H9 (cell line): ENCODE results near the gene SLC4A5. TPM values are rescaled to one million over a fixed set of nuclear protein-coding genes. Genes with fewer than 3 reads are reported as not detected.

Source experiments
- DNase-seq: peaks from one replicate; pipeline ENCODE4 v3.0.0-alpha.2; 2017
- H2AFZ ChIP-seq: one replicate; pipeline ENCODE4 v1.6.1; 2013; ENCODE audit warnings: mild to moderate bottlenecking, low read length, control low read depth, moderate library complexity
- H2AK5ac ChIP-seq: 2 replicates; pipeline ENCODE4 v1.6.1; 2013; ENCODE audit warnings: low read length, control low read depth, mixed read lengths; ENCODE audit not compliant: insufficient read length
- H2BK120ac ChIP-seq: one replicate; pipeline ENCODE4 v1.6.1; 2013; ENCODE audit warnings: low read depth, mild to moderate bottlenecking, low read length, control low read depth, inconsistent platforms; ENCODE audit not compliant: poor library complexity, severe bottlenecking
- H2BK12ac ChIP-seq: 2 replicates; pipeline ENCODE4 v1.6.1; 2013; ENCODE audit warnings: low read length, control low read depth, mixed read lengths, low read depth; ENCODE audit not compliant: insufficient read length
- H2BK15ac ChIP-seq: 2 replicates; pipeline ENCODE4 v1.6.1; 2013; ENCODE audit warnings: low read depth, low read length, control low read depth
- H2BK20ac ChIP-seq: one replicate; pipeline ENCODE4 v1.6.1; 2013; ENCODE audit warnings: low read depth, mild to moderate bottlenecking, low read length, control low read depth, inconsistent platforms; ENCODE audit not compliant: poor library complexity, severe bottlenecking
- H2BK5ac ChIP-seq: 2 replicates; pipeline ENCODE4 v1.6.1; 2013; ENCODE audit warnings: low read length, control low read depth, mixed read lengths; ENCODE audit not compliant: insufficient read length
- H3K14ac ChIP-seq: 2 replicates; pipeline ENCODE4 v1.6.1; 2013; ENCODE audit warnings: low read length, control low read depth; ENCODE audit not compliant: insufficient read depth
- H3K18ac ChIP-seq: 2 replicates; pipeline ENCODE4 v1.6.1; 2013; ENCODE audit warnings: low read depth, mild to moderate bottlenecking, mixed read lengths, low read length, control low read depth; ENCODE audit not compliant: insufficient read length
- H3K23ac ChIP-seq: 2 replicates; pipeline ENCODE4 v1.6.1; 2013; ENCODE audit warnings: low read length, control low read depth, mixed read lengths, low read depth; ENCODE audit not compliant: insufficient read length
- H3K23me2 ChIP-seq: 2 replicates; pipeline ENCODE4 v1.6.1; 2013; ENCODE audit warnings: low read depth, mild to moderate bottlenecking, mixed read lengths, low read length, control low read depth; ENCODE audit not compliant: insufficient read length, poor library complexity, severe bottlenecking
- H3K27ac ChIP-seq: 2 replicates; pipeline ENCODE4 v1.5.1; 2013; ENCODE audit warnings: low read length, control low read depth, mixed read lengths, low read depth; ENCODE audit not compliant: insufficient read length
- H3K27me3 ChIP-seq: 2 replicates; pipeline ENCODE4 v1.6.1; 2013; ENCODE audit warnings: low read length, control low read depth, inconsistent platforms; ENCODE audit not compliant: insufficient read depth
- H3K4ac ChIP-seq: 2 replicates; pipeline ENCODE4 v1.6.1; 2013; ENCODE audit warnings: low read depth, mild to moderate bottlenecking, control low read depth, inconsistent platforms, low read length, moderate library complexity
- H3K4me1 ChIP-seq: 2 replicates; pipeline ENCODE4 v1.6.1; 2013; ENCODE audit warnings: low read length, control low read depth, inconsistent platforms; ENCODE audit not compliant: insufficient read depth
- H3K4me2 ChIP-seq: 2 replicates; pipeline ENCODE4 v1.6.1; 2013; ENCODE audit warnings: low read length, control low read depth, mixed read lengths; ENCODE audit not compliant: insufficient read length, insufficient read depth
- H3K56ac ChIP-seq: 2 replicates; pipeline ENCODE4 v1.6.1; 2013; ENCODE audit warnings: low read depth, mild to moderate bottlenecking, mixed read lengths, low read length, control low read depth; ENCODE audit not compliant: insufficient read length
- H3K79me1 ChIP-seq: 2 replicates; pipeline ENCODE4 v1.6.1; 2013; ENCODE audit warnings: low read depth, mild to moderate bottlenecking, moderate library complexity, low read length, control low read depth, inconsistent platforms; ENCODE audit not compliant: insufficient read depth, poor library complexity, severe bottlenecking
- H3K79me2 ChIP-seq: 2 replicates; pipeline ENCODE4 v1.6.1; 2013; ENCODE audit warnings: low read length, control low read depth, inconsistent platforms; ENCODE audit not compliant: insufficient read depth
- H3K9ac ChIP-seq: 2 replicates; pipeline ENCODE4 v1.6.1; 2013; ENCODE audit warnings: low read length, control low read depth, mixed read lengths; ENCODE audit not compliant: insufficient read length; ENCODE audit errors: extremely low read depth
- H3K9me3 ChIP-seq: one replicate; pipeline ENCODE4 v1.6.1; 2013; ENCODE audit warnings: low read depth, low read length, inconsistent platforms; ENCODE audit not compliant: control insufficient read depth
- H3T11ph ChIP-seq: one replicate; pipeline ENCODE4 v1.6.1; 2013; ENCODE audit warnings: mild to moderate bottlenecking, low read length, control low read depth, inconsistent platforms
- H4K20me1 ChIP-seq: one replicate; pipeline ENCODE4 v1.6.1; 2013; ENCODE audit not compliant: control insufficient read depth, insufficient read length, insufficient read depth
- H4K5ac ChIP-seq: 2 replicates; pipeline ENCODE4 v1.6.1; 2013; ENCODE audit warnings: low read depth, mild to moderate bottlenecking, mixed read lengths, low read length, control low read depth; ENCODE audit not compliant: insufficient read length
- H4K8ac ChIP-seq: replicated peaks from 2 replicates; pipeline ENCODE4 v1.6.1; 2013; ENCODE audit warnings: low read length, control low read depth, mixed read lengths, low read depth; ENCODE audit not compliant: insufficient read length
- H4K91ac ChIP-seq: 2 replicates; pipeline ENCODE4 v1.6.1; 2013; ENCODE audit warnings: low read depth, mild to moderate bottlenecking, moderate library complexity, mixed read lengths, low read length, control low read depth; ENCODE audit not compliant: insufficient read length
- H3K27ac Mint-ChIP-seq, 3 experiments: 2 replicates in 2 of 3; 3 replicates in 1 of 3; pipeline ENCODE4 v1.8.0; 2020 to 2021; ENCODE audit warnings: mixed read lengths in 3 of 3, mild to moderate bottlenecking in 1 of 3, moderate library complexity in 1 of 3
- H3K27me3 Mint-ChIP-seq: 2 replicates; pipeline ENCODE4 v1.8.0; 2021; ENCODE audit warnings: low read depth, mild to moderate bottlenecking, moderate library complexity, mixed read lengths
- H3K36me3 Mint-ChIP-seq, 3 experiments: 2 replicates in 2 of 3; 3 replicates in 1 of 3; pipeline ENCODE4 v1.8.0; 2020 to 2021; ENCODE audit warnings: low read depth in 3 of 3, mixed read lengths in 3 of 3; ENCODE audit not compliant: insufficient read depth in 1 of 3
- H3K4me1 Mint-ChIP-seq, 2 experiments: 2 replicates each; pipeline ENCODE4 v1.8.0; 2020; ENCODE audit warnings: mixed read lengths in 2 of 2
- H3K4me3 Mint-ChIP-seq, 2 experiments: 2 replicates in 1 of 2; 3 replicates in 1 of 2; pipeline ENCODE4 v1.8.0; 2020 to 2021; ENCODE audit warnings: mild to moderate bottlenecking in 2 of 2, mixed read lengths in 2 of 2, moderate library complexity in 1 of 2
- H3K9me3 Mint-ChIP-seq, 2 experiments: 2 replicates in 1 of 2; 3 replicates in 1 of 2; pipeline ENCODE4 v1.8.0; 2020; ENCODE audit warnings: mild to moderate bottlenecking in 2 of 2, mixed read lengths in 2 of 2, moderate library complexity in 1 of 2
- CTCF ChIP-seq: fragments of 200-600 bp; sonication (generic); conservative IDR thresholded peaks from 3 replicates; pipeline ENCODE4 v1.8.0; 2021; ENCODE audit warnings: antibody characterized with exemption, mild to moderate bottlenecking
- WGBS: extraction: QIAGEN DNeasy Blood & Tissue Kit; methylation state at CpG from one replicate; pipeline ENCODE4 v1.1.7; 2013; ENCODE audit warnings: missing lambda C conversion rate, low lambda C conversion rate, mixed read lengths; ENCODE audit not compliant: insufficient read length; ENCODE audit errors: extremely low coverage; 5-methylcytosine and 5-hydroxymethylcytosine counted together
- total RNA-seq: library from RNA; stranded (reverse); gene quantifications from 2 replicates; pipeline ENCODE4 v1.2.1, GENCODE V29; 2021

The SLC4A5 gene
- total RNA-seq, 1 experiment from 2014 or later: 0.50 TPM

GRCh38 chr2:74267068-74267467, 76.1 kb downstream of the SLC4A5 start:
- Histone ChIP-seq H2AFZ (no peak overlapping the region), H3K23ac (no peak overlapping the region), H3K56ac (no peak overlapping the region), H2BK20ac (no peak overlapping the region), H3K79me1 (no peaks in the 10 kb centered on the region), H2BK5ac (no peak overlapping the region), H4K91ac (no peak overlapping the region), H3K27ac (no peak overlapping the region), H3K23me2 (no peaks in the 10 kb centered on the region), H3K18ac (no peak overlapping the region), H2BK120ac (no peak overlapping the region), H3K9me3 (no peaks in the 10 kb centered on the region), H3K14ac (no peak overlapping the region), H2BK12ac (no peak overlapping the region), H4K20me1 (no peaks in the 10 kb centered on the region), H2BK15ac (no peak overlapping the region), H3K9ac (no peak overlapping the region), H3K4ac (no peak overlapping the region), H3T11ph (no peak overlapping the region), H2AK5ac (no peak overlapping the region), H3K79me2 (no peaks in the 10 kb centered on the region), H4K5ac (no peak overlapping the region), H3K27me3 (no peaks in the 10 kb centered on the region), H3K4me1 (no peaks in the 10 kb centered on the region), H4K8ac (no peak overlapping the region), H3K4me2 (no peak overlapping the region)
- Mint-ChIP-seq H3K36me3 (no peaks in the 10 kb centered on the region), H3K9me3 (no peaks in the 10 kb centered on the region), H3K27ac (no peak overlapping the region), H3K27me3 (peaks cover 1% of the 10 kb centered on the region; the same call in 1 of the 2 replicates), H3K4me3 (no peak overlapping the region), H3K4me1 (peaks cover 0 to under 1% of the 10 kb centered on the region in 2 experiments; a peak in 1 of 4 replicates)
- peak; percentile 54 for TF ChIP-seq CTCF
- peak; percentile 42 for DNase-seq
- no CpG with 5 or more reads among the region's 4 CpGs for WGBS
